Thyroid gland (tissue), 4 donors: Measurements from ENCODE around the gene DTNB. TPM values are rescaled to one million over a fixed set of nuclear protein-coding genes. Genes with fewer than 3 reads are reported as not detected.

Source experiments
- DNase-seq, 2 donors: peaks; one replicate each; pipeline ENCODE4 v3.0.0-alpha.2; 2019
- H3K27ac ChIP-seq, 3 donors: fragments of 200-600 bp; sonication (generic); 1 replicate in 2 of 3; 2 replicates in 1 of 3; pipeline ENCODE4 v1.5.1; 2016 to 2019; ENCODE audit warnings: mild to moderate bottlenecking in 1 of 3, moderate library complexity in 1 of 3
- H3K27me3 ChIP-seq: fragments of 200-600 bp; sonication (generic); one replicate; pipeline ENCODE4 v1.5.1; 2019
- H3K36me3 ChIP-seq, 2 donors: fragments of 200-600 bp; sonication (generic); one replicate each; pipeline ENCODE4 v1.5.1; 2016 to 2019
- H3K4me1 ChIP-seq, 2 donors: fragments of 200-600 bp; sonication (generic); one replicate each; pipeline ENCODE4 v1.5.1; 2017 to 2019
- H3K4me3 ChIP-seq, 3 donors: fragments of 200-600 bp; sonication (generic); replicated peaks in 1 of 3; 1 replicate in 2 of 3; 2 replicates in 1 of 3; pipeline ENCODE4 v1.5.1; 2016; ENCODE audit warnings: mild to moderate bottlenecking in 1 of 3
- H3K9me3 ChIP-seq: fragments of 200-600 bp; sonication (generic); one replicate; pipeline ENCODE4 v1.5.1; 2017
- CTCF ChIP-seq, 6 experiments: fragments of 200-600 bp in 3 of 6; fragments of 450-650 bp in 3 of 6; sonication (generic) in 3 of 6; IDR thresholded peaks; one replicate each; pipeline ENCODE4 v1.5.1; 2016 to 2019; ENCODE audit warnings: antibody characterized with exemption in 6 of 6, mild to moderate bottlenecking in 2 of 6, inconsistent platforms in 1 of 6, moderate library complexity in 1 of 6
- POLR2A ChIP-seq, 2 donors: fragments of 450-650 bp; IDR thresholded peaks; one replicate each; pipeline ENCODE4 v1.6.1; 2017; ENCODE audit warnings: antibody characterized with exemption in 2 of 2, mild to moderate bottlenecking in 2 of 2, moderate library complexity in 1 of 2
- WGBS, 2 donors: methylation state at CpG; one replicate each; pipeline ENCODE4 v1.1.5; 2017; 5-methylcytosine and 5-hydroxymethylcytosine counted together
- intact Hi-C: fragments of 100-400 bp; cut with DNase I; formaldehyde crosslinking; loops from one replicate; pipeline ENCODE4 v1.15.1; 2023
- microRNA counts, 2 donors: library from miRNA; unstranded; fragments of <30 nt; microRNA quantifications; one replicate each; lab custom pipeline; 2016 to 2017
- microRNA-seq: library from miRNA; unstranded; fragments of <30 nt; microRNA quantifications from one replicate; pipeline ENCODE4, GENCODE V29; 2016
- small RNA-seq: library from RNA; depleted of rRNA; stranded (forward); fragments of <200 nt; gene quantifications from one replicate; pipeline ENCODE3, GENCODE V24; 2016
- total RNA-seq, 4 donors: library from RNA; depleted of rRNA; stranded (reverse); fragments of >200 nt; gene quantifications; one replicate each; pipeline ENCODE4 v1.2.3, GENCODE V29; 2016

Gene DTNB
- total RNA-seq, 4 donors from 2014 or later: 38.9 to 75.2 (median 55.5) TPM

GRCh38 chr2:25331686-25332365 is 341.6 kb downstream of the DTNB start:
- H3K36me3 ChIP-seq: no peaks in the 10 kb centered on the region
- H3K27ac ChIP-seq: no peak overlapping the region
- 84 to 91% methylated on average over 23 of the region's 23 CpGs for WGBS, 2 donors
- intact Hi-C loops: no loop called here
- no peak overlapping the region for H3K4me3 ChIP-seq
- no peaks in the 10 kb centered on the region for H3K27me3 ChIP-seq
- no peak for TF ChIP-seq CTCF (IDR thresholded peaks at IDR 0.05)
- no peak for TF ChIP-seq POLR2A (IDR thresholded peaks at IDR 0.05)
- H3K4me1 ChIP-seq: peaks cover 3 to 6% of the 10 kb centered on the region in 2 donors
- DNase-seq: no peak
- no peaks in the 10 kb centered on the region for H3K9me3 ChIP-seq

- Histone ChIP-seq H3K36me3 (no peaks in the 10 kb centered on the region), H3K27me3 (no peaks in the 10 kb centered on the region), H3K27ac (no peak overlapping the region), H3K4me3 (no peak overlapping the region), H3K9me3 (no peaks in the 10 kb centered on the region), H3K4me1 (peaks cover 3 to 6% of the 10 kb centered on the region in 2 donors)
- no peak for TF ChIP-seq POLR2A (IDR thresholded peaks at IDR 0.05)
- no peak for TF ChIP-seq CTCF (IDR thresholded peaks at IDR 0.05)
- WGBS, 2 donors: 93 to 94% methylated on average over 4 of the region's 4 CpGs
- DNase-seq: no peak
- intact Hi-C loops: no loop called here
These were observed 342.4 kb downstream of the DTNB start for GRCh38 chr2:25330937-25331336.

DNA sequence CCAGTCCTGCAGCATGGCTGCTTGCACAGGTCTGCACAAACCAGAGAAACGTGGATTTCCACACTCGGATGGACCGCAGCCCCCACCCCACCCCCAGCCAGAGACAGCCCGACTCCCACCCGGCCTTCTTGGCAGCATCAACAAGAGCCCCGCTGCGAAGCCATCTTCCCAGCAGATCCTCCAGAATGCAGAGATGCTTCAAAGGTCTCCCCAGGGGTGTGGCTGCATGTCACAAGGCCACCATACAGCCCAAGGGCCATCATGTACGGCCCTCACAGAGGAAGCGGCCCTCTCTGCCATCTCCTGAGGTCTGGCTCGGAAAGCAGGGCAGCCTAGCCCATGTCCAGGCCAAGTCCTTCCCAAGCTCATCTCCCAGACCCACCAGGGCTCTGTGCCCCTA is 343.1 kb downstream of the DTNB start:
- H3K4me3 ChIP-seq: no peak overlapping the region
- H3K27ac ChIP-seq: no peak overlapping the region
- no peak for DNase-seq
- H3K4me1 ChIP-seq: peaks cover 1 to 8% of the 10 kb centered on the region in 2 donors
- H3K9me3 ChIP-seq: no peaks in the 10 kb centered on the region
- intact Hi-C loops: no loop called here
- H3K36me3 ChIP-seq: no peaks in the 10 kb centered on the region
- TF ChIP-seq POLR2A (IDR thresholded peaks at IDR 0.05) (no peak), CTCF (IDR thresholded peaks at IDR 0.05) (no peak)
- H3K27me3 ChIP-seq: no peaks in the 10 kb centered on the region
- WGBS, 2 donors: 81 to 87% methylated on average over 6 to 10 of the region's 10 CpGs

DNA sequence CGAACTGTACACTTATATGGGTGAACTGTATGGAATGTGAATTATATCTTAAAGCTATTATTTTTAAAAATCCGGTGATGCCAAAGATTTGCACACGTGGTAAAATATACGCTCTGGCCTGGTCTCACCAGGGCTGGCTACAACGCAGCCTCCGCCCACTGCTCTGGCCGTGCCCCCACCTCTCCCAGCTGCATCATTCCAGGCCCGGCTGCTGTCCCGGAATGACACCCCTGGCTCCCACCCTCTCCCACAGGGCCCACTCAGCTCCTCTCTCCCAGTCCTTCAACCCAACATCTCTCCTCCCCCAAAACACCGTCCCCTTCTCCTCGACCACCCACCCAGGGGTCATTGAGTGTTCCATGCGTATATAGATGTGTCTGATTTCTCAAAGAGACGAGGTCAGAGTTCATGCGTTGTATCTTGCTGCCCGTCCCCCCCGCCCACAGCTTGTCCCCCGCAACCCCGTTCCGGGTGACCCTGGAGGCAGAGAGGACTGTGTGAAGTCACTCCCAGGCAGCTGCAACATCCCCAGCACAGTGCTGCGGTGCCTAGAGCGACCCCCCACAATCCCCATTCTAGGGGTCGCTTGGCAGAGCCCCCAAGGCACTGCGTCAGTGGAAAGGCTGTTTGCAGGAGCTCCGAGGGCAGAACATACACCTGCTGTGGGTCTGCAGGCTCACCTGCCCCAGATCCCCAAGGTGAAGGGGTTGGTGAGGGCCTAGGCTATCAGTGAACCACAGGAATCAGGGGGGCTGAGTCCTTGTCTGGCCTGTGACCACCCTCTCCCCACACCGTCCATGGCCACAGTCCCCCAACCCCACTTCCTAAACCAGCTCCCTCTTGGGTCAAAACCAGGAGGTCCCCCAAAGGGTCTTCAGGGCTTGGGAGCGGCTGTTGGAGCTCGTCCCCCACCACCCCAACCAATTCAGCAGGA is 345.0 kb downstream of the DTNB start:
- no peaks in the 10 kb centered on the region for H3K36me3 ChIP-seq
- 90 to 92% methylated on average over 23 to 27 of the region's 27 CpGs for WGBS, 2 donors
- intact Hi-C loops: no loop called here
- TF ChIP-seq POLR2A (IDR thresholded peaks at IDR 0.05): no peak
- H3K27me3 ChIP-seq: no peaks in the 10 kb centered on the region
- H3K9me3 ChIP-seq: no peaks in the 10 kb centered on the region
- H3K4me3 ChIP-seq: no peak overlapping the region
- no peak overlapping the region for H3K27ac ChIP-seq
- H3K4me1 ChIP-seq: peaks cover 7 to 26% of the 10 kb centered on the region in 2 donors
- DNase-seq: no peak

MicroRNAs within 50 kb of the gene (microRNA counts, 767-probe panel; counts per million panel counts)
- microRNA hsa-miR-1301 (lab: Ali Mortazavi, UCI): 0 counts per million in 2 donors

Small RNA genes lying within 50 kb of the gene (microRNA-seq; reads per million reads assigned to microRNA genes)
- gene MIR1301: 300 reads per million, percentile 65 among the genes with 10 or more reads in this experiment

Small RNA genes lying within 50 kb of the gene (small RNA-seq; reads per million reads assigned to genes)
- 0.94 reads per million, percentile 8 among the genes with 10 or more reads in this experiment for gene MIR1301
- not detected for gene RF00019

Other genes starting within 250 kb of the DTNB start
- 10 to 100 TPM; 19.2 to 23.5 (median 20.4) TPM for gene ASXL2, start 204.9 kb upstream of the DTNB start, total RNA-seq